Esophagus squamous epithelium (tissue), 4 donors: ENCODE results near the gene DOK6.

ENCODE experiments used
- POLR2A ChIP-seq, 4 donors: fragments of 450-650 bp; IDR thresholded peaks; one replicate each; pipeline ENCODE4 v1.6.1; 2017; ENCODE audit warnings: antibody characterized with exemption in 4 of 4, mild to moderate bottlenecking in 4 of 4, moderate library complexity in 3 of 4
- TF ChIP-seq, protein P1 (sequence below), 6 experiments: fragments of 450-650 bp in 4 of 6; fragments of 200-600 bp in 2 of 6; sonication (generic) in 2 of 6; IDR thresholded peaks; one replicate each; pipeline ENCODE4 v1.5.1; 2016 to 2019; ENCODE audit warnings: antibody characterized with exemption in 6 of 6, mild to moderate bottlenecking in 4 of 6, moderate library complexity in 4 of 6

DNA sequence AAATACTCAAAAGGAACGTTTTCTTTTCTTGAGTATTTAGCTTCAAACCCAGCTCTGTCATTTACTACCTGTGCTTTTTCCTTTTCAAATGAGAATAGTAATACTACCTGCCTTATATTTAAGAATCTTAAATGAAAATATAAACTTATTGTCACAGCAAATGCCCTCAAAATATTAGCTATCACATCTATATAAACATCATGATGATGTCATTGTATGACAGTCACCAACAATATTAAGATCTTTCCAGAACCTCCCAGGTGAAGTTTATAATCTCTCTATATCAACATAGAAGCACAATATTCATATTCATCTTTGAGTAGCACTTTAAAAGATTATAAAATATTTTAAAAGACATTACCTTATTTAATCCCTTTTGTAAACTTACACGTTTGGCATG lies 92.2 kb downstream of the DOK6 start:
- TF ChIP-seq, protein P1, sequence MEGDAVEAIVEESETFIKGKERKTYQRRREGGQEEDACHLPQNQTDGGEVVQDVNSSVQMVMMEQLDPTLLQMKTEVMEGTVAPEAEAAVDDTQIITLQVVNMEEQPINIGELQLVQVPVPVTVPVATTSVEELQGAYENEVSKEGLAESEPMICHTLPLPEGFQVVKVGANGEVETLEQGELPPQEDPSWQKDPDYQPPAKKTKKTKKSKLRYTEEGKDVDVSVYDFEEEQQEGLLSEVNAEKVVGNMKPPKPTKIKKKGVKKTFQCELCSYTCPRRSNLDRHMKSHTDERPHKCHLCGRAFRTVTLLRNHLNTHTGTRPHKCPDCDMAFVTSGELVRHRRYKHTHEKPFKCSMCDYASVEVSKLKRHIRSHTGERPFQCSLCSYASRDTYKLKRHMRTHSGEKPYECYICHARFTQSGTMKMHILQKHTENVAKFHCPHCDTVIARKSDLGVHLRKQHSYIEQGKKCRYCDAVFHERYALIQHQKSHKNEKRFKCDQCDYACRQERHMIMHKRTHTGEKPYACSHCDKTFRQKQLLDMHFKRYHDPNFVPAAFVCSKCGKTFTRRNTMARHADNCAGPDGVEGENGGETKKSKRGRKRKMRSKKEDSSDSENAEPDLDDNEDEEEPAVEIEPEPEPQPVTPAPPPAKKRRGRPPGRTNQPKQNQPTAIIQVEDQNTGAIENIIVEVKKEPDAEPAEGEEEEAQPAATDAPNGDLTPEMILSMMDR (IDR thresholded peaks at IDR 0.05): no peak
- TF ChIP-seq POLR2A (IDR thresholded peaks at IDR 0.05): no peak
